GM10847 (cell line): ENCODE data around the gene APOBEC3G.

Experiments used
- POLR2A ChIP-seq: IDR thresholded peaks from 2 replicates; pipeline ENCODE4 v1.6.1; 2011; ENCODE audit not compliant: insufficient read length; ENCODE audit errors: extremely low read depth

APOBEC3G gene

DNA sequence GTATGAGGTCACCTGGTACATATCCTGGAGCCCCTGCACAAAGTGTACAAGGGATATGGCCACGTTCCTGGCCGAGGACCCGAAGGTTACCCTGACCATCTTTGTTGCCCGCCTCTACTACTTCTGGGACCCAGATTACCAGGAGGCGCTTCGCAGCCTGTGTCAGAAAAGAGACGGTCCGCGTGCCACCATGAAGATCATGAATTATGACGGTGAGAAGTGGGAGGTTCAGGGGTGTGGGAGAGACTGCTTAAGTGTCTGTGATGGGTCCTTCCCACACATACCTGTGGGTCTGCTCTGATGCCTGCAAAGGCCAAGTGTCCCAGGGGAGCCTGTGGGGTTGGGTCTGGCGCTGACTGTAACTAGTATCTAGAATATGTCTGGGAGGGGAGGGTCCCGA, 3.9 kb downstream of the APOBEC3G start:
- no peak for TF ChIP-seq POLR2A

DNA sequence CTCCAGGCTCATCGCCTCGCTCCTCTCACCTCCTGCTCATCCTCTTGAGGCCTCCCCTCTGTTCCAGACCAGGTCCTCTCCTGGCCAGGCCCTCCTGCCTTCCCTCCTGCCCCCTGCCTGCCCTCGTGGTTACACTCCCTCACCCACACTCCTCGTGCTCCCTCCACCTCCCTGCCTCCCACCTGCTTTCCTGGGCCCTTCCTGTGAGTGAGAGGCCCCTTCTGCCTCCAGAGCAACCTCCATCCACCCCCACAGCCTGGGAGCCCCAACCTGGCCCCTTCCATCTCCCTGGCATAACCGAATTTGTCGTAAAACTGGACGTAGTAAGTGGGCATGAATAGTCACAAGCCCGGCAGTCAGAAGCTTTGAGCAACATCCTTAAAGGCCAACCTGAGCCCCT, 4.5 kb downstream of the APOBEC3G start:
- no peak for TF ChIP-seq POLR2A

DNA sequence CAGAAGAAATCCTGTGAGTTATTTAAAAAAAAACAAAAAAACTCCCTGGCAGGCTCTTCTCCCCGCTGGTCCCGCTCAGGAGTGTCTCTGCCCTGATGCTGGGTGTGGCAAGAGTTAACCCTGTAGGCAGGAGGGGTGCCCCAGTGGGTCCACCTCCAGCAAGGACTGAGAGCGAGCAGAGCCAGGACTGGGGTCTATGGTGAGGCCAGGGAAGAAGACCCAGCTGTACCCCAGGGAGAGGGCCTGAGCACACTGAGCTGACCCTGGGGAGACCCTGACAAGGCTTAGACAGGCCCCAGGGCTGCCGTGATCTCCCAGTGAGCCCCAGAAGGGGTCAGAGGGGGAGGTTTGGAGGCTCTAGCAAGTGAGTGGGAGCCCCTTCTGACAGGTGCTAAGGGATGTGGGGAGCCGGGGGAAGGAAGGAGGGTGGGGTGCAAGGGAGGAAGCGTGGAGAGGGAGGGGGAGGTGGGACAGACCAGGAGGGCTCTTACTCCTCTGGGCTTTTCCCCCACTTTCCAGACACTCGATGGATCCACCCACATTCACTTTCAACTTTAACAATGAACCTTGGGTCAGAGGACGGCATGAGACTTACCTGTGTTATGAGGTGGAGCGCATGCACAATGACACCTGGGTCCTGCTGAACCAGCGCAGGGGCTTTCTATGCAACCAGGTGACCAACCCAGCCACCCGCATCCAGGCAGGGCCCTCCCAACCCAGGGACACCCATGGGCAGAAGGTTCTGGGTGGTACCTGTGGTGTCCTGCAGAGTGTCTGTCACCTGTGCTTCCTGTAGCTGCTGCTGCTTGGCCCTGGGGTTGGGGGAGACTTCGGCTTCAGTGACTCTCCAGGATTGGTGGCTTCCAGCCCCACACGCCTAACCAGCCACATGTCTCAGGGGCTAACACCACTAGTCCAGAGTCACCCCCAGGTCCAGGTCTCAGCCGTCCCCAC, 6.4 kb downstream of the APOBEC3G start:
- TF ChIP-seq POLR2A: no peak

DNA sequence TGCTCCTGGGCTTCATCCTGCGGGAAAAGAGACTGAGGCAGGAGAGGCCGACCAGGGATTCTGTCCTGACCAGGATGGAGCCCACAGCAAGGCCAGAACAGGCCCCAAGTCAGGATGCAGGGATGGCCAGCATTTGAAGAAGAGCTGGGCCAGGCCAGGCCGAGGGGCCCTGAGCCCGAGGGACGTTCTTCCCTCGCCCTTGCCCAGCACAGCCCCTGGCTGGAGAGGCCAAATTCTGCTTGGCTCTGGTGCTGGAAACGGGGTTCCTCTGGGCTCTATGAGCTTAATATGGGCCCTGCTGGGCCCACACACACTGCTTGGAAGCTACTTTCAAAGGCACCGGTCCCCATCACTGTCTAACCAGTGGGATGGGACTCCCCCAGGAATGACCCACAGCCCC, 7.6 kb downstream of the APOBEC3G start:
- no peak for TF ChIP-seq POLR2A

DNA sequence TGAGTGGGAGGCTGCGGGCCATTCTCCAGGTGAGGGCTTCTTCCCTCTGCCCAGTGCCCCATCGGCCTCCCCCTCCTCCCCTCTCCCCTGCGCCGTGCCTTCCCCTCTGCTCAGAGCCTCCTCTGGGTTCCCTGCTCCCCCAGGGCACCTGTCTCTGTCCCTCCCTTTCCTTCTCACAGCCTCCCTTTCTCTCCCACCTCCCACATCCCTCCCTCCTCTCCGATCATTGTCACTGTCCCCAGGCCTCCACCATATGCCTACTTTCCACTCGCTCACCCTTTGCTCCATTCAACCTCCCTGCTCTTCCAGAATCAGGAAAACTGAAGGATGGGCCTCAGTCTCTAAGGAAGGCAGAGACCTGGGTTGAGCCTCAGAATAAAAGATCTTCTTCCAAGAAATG, 10.0 kb downstream of the APOBEC3G start:
- no peak for TF ChIP-seq POLR2A

DNA sequence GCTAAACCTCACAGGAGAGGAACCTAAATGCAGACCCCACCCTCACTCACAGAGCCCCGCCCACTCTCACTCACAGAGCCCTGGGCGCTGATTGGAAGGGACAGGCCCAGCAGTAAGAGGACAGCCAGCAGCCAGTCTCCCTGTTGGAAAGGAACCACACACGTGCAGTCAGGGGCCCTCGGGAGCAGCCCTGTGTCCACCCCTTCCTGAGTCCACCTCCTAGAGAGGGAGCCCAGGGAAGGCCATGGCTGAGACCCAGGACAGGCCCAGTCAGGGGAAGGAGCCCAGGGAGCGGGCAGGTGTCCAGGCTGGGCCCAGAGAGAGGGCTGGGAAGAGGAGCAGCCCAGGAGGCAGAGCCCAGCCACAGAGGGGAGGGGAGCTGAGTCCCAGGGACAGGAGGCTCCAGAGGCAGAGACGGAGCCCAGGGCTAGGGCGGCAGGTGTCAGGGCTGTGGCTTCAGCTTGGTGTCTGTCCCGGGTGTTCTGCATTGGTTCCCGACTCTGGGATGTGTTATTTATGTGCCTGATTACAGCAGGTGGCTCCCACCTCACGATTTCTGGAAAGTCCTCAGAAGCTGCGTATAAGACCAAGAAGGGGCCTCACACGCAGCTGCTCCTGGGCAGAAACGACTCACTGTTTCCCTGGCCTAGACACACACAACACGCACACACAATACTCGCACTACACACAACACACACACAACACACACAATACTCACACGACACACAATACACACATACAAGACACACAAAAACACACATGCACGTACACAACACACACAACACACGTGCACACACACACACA, 11.0 kb downstream of the APOBEC3G start:
- TF ChIP-seq POLR2A: no peak

DNA sequence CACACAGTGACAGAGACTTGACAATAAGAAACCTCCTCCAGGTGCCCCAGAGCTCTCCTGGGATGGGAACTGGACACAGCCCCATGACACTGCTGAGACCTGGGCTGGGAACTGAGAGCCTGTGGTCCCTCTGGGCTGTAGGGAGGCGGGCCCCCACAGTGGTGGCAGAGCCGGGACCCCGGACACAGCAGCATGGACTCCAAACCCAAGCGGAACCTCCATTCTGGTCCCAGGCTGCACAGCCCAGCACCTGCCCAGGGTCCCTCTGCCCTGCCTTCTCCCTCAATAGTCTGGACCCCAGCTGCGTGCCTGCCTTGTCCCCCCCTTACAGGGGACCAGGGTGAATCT, 11.6 kb downstream of the APOBEC3G start:
- TF ChIP-seq POLR2A: no peak

DNA sequence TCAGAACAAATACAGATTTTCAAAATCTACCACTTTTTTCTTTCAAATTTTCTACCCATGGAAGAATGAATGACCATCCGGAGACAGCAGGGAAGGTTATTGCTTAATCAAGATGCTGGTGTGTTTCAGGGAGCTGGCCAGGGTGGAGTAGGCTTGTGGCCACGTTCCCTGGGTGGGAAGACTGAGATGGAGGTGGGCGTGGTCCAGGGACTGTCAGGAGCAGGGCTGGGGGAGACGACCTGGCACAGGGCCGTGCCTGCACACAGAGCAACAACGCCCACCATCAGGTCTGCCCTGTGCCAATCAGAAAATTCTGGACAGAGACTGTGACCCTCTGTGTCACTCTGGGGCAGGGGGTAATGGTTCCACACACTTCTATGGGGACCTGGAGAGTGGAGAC, 12.9 kb downstream of the APOBEC3G start:
- no peak for TF ChIP-seq POLR2A

DNA sequence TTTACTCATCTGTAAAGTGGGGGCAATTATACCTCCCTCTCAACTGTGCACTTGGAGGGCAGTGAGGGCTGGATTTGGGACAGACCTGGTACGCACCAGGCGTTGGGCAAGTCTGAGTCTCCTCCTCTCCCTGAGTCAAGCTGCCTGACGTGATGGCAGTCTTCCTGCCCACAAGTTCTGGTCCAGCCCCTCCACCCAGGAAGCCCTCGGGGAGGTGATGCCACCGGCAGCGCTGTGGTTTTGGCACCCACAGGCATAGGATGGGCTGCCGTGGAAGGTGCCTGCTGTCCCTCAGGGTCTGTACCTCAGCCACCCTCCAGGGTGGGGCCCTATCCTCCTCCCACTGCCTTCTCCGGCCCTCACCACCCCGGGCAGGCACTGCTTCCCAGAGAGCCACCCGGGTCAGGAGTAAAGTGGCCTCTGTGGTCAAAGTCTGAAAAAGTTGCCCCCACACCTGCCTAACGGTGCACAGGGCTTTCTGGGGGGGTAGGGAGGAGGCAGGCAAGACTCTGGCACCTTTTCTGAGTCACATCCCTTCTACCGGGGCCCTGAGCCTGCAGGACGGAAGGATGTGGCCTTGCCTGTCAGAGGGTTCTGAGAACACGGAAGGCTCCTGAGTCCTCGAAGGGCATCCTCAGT, 13.5 kb downstream of the APOBEC3G start:
- TF ChIP-seq POLR2A: no peak

DNA sequence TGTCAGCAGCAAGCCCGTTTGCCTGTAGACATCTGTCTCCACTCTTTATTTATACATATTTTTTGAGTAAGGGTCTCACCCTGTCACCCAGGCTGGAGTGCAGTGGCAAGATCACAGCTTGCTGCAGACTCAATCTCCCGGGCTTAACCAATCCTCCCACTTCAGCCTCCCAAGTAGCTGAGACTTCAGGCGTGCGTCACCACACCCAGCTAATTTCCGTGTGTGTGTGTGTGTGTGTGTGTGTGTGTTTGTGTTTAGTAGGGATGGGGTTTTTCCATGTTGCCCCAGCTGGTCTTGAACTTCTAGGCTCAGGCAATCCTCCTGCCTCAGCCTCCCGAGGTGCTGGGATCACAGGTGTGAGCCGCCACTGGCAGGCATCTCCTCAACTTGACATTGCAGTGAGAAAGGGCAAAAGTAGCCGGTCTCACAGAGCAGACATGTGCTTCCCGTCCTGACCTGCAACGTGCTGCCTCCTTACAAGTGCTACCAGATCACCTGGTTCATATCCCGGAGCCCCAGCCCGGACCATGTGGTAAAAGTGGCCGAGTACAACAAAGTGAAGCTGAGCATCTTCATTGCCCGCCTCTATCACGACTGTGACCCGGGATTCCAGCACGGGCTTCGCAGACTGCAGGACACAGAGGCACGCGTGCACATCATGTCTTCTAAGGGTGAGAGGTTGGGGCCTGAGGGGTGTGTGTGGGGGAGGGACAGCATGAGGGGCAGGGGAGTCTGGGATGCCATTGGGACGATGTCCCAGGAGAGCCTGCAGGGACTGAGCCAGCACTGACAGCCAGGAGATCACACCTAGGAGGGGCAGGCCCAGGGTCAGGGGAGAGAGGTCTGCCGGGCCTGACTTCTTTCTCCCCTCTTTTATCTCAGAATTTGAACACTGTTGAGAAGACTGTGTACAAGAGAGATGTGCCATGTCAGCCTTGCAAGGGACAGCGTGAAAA, 14.3 kb downstream of the APOBEC3G start:
- TF ChIP-seq POLR2A: no peak

DNA sequence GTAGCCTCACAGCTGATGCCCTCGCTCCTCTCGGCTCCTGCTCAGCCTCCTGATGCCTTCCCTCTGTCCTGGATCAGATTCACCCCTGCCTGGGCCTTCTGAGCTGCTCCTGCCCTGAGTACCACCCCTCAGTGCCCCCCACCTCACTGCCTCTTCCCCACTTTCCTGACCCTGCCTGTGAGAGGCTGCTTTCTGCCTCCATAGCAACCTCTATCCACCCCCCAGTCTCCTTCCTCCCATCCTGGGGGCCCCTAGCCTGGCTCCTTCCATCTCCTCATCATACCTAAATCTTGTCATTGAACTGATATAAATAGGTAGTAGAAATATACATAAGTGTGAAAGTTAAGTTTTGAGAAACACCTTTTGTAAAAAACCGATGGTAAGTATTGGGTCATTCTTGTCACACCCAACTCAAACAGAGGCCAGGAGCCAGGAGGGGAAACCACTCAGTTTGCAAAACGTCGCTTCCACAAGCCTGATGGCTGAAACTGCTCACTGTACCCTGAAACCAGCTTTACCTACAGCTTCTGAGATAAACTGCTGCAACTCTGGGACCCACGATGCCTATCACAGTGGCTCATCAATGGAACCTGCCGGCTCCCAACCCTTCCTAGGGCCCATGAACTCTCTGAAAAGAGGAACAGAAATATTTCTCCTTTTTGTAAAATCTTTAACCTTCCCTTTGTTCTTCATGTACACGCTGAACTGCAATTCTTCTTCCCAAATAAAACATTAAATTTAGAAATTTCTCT, 15.2 kb downstream of the APOBEC3G start:
- no peak for TF ChIP-seq POLR2A

DNA sequence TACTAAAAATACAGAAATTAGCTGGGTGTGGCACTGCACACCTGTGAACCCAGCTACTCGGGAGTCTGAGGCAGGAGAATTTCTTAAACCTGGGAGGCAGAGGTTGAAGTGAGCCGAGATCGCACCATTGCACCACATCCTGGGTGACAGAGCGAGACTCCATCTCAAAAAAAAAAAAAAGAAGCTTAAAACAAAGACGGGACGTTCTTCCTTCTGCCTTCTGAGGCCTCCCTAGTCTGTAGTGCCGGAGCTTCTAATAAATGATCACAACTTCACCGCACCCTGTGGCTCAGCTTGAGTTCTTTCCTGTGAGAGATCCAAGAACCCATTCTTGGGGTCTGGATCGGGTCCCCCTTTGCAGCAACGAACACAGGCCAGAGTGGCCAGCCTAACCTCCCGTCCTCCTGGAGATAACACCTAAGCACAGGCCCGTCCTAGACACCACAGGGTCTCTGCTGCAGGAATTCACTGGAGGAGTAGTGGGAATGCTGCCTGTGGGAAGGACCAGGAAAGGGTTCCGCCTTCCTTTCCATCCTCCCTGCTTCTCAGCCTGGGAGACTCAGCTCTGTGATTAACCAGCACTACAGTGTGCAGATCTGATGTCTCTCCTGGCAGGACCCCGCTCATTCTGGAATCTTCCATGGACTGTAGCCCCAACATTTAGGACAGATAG, 17.8 kb downstream of the APOBEC3G start:
- no peak for TF ChIP-seq POLR2A

DNA sequence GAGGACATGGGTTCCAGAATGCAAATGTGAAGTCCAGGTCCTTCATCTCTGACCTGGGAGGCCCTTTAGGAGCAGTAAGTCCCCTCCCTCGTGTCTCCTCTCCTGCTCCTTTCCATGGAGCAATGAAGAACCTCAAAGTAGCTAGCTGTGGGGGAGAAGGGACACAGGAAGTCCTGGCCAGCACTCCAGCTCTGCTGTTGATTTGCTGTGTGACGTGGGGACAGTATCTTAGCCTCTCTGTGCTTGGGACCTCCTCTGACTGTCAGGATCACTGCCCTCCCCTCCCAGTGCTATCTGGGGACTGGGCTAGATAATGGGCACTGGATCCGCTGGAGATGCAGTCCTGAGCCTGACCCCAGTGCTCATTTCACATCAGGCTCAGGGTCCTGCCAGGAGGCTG, 18.9 kb downstream of the APOBEC3G start:
- no peak for TF ChIP-seq POLR2A
